ENCODE results near the gene HEG1.
"Not testable (repeated sequence)": the region's sequence is repeated elsewhere in the genome, so short reads cannot be mapped to it uniquely, and the experiment has no call there.

HEG1 gene

DNA sequence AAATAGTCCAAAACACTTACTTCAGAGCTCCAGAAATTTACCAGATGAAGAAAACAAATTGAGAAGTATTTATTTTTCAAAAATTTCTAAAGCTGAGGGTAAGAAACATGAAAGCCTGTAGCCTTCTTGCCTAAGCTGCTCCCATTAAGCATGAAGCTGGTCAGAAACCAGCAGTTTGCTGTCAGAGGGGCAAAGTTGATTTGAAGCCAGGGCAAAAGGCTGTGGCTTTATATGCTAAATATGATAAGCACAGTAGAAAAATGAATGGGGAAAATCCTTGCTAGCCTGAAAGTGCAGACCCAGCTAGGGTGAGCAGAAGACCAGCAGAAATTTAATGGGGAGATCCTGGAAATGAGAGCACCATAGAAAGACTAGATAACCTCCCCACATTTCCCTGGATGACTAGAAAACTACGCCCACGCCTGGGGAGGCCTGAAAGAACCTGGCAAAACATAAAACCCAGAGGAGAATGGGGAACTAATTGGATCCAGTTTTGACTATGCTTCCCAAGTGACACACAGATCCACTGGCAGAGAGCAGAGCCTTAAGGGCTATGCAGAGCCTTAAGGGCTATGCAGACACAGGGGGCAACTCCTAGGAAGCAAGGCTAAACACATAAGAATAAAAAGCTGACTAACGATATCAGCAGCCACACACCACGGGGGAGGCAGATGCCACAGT, 43.0 kb upstream of the HEG1 start:
- H3K9me3 Mint-ChIP-seq = peaks cover 11% of the 10 kb centered on the region
- H3K4me1 Mint-ChIP-seq = no peaks in the 10 kb centered on the region
- no peak overlapping the region for H3K27ac Mint-ChIP-seq
- TF ChIP-seq CTCF (IDR thresholded peaks at IDR 0.05; ENCODE audit: unreplicated experiment in 3 of 3) = no peak
- peaks cover 10% of the 10 kb centered on the region for H3K36me3 Mint-ChIP-seq (ENCODE audit: low read depth)
- no peak overlapping the region for H3K4me3 Mint-ChIP-seq
- no peaks in the 10 kb centered on the region for H3K27me3 Mint-ChIP-seq (ENCODE audit: low read depth)

DNA sequence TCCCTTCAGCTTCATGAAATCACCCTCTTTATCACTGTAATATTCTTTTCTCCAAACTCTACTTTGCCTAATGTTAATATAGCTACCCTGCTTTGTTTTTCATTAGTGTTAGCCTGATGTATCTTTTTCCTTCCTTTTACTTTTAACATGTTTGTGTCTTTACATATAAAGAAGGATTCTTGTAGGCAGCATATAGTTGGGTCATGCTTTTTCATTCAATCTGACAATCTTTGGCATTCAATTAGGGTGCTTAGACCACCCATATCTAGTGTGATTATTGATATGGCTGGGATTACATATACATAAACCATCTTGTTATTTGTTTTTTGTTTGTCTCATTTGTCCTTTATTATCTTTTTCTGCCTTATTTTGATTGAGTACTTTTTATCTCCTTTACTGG, 34.9 kb upstream of the HEG1 start:
- Mint-ChIP-seq H3K4me3 (no peak overlapping the region), H3K27me3 (ENCODE audit: low read depth) (no peaks in the 10 kb centered on the region), H3K36me3 (ENCODE audit: low read depth) (peaks cover 12% of the 10 kb centered on the region), H3K9me3 (peaks cover 3% of the 10 kb centered on the region), H3K4me1 (no peaks in the 10 kb centered on the region), H3K27ac (no peak overlapping the region)
- no peak for TF ChIP-seq CTCF (IDR thresholded peaks at IDR 0.05; ENCODE audit: unreplicated experiment in 3 of 3)

GRCh38 chr3:125087768-125088391, 32.1 kb upstream of the HEG1 start:
- Mint-ChIP-seq H3K27me3 (ENCODE audit: low read depth) (no peaks in the 10 kb centered on the region), H3K9me3 (peaks cover 3% of the 10 kb centered on the region), H3K4me1 (no peaks in the 10 kb centered on the region), H3K36me3 (ENCODE audit: low read depth) (peaks cover 12% of the 10 kb centered on the region), H3K27ac (no peak overlapping the region), H3K4me3 (no peak overlapping the region)
- TF ChIP-seq CTCF (IDR thresholded peaks at IDR 0.05; ENCODE audit: unreplicated experiment in 3 of 3) = no peak

DNA sequence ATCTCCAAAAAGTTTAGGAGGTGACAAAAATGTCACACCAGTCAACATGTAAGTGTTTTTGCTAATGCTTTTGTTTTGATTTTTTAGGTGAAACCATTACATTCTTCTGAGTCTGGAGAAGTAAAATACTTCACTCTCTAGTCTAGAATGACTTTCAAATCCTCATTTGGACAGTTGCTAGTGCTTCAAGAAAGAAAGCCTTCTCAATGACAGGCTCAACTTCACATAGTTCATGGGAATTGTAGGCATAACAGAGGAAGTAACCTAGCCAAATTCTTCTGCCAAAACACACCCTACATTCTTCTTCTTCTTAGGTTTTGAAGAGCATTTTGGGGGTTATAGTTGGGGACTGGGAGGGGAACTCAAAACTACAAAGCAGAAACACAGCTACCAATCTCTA, 29.4 kb upstream of the HEG1 start:
- H3K36me3 Mint-ChIP-seq (ENCODE audit: low read depth) = no peaks in the 10 kb centered on the region
- no peak overlapping the region for H3K4me3 Mint-ChIP-seq
- no peak overlapping the region for H3K27ac Mint-ChIP-seq
- TF ChIP-seq CTCF (IDR thresholded peaks at IDR 0.05; ENCODE audit: unreplicated experiment in 3 of 3) = no peak
- H3K9me3 Mint-ChIP-seq = no peaks in the 10 kb centered on the region
- no peaks in the 10 kb centered on the region for H3K4me1 Mint-ChIP-seq
- no peaks in the 10 kb centered on the region for H3K27me3 Mint-ChIP-seq (ENCODE audit: low read depth)

- Mint-ChIP-seq H3K27ac (no peak overlapping the region), H3K9me3 (no peaks in the 10 kb centered on the region), H3K27me3 (ENCODE audit: low read depth) (peaks cover 5% of the 10 kb centered on the region), H3K36me3 (ENCODE audit: low read depth) (peaks cover 4% of the 10 kb centered on the region), H3K4me1 (no peaks in the 10 kb centered on the region), H3K4me3 (no peak overlapping the region)
- no peak for TF ChIP-seq CTCF (IDR thresholded peaks at IDR 0.05; ENCODE audit: unreplicated experiment in 3 of 3)
Observed at GRCh38 chr3:125083776-125084175, 28.0 kb upstream of the HEG1 start.

GRCh38 chr3:125082339-125082738, 26.5 kb upstream of the HEG1 start:
- H3K27me3 Mint-ChIP-seq (ENCODE audit: low read depth); H3K36me3 Mint-ChIP-seq (ENCODE audit: low read depth); H3K4me1 Mint-ChIP-seq; H3K4me3 Mint-ChIP-seq; H3K9me3 Mint-ChIP-seq; H3K27ac Mint-ChIP-seq: not testable (repeated sequence)
